GM08714 (cell line): ENCODE data around the gene KLHL30.

Experiments
- H3K4me3 ChIP-seq: fragments of 200-500 bp; sonication (Bioruptor generic); 2 replicates; pipeline ENCODE4 v1.5.1; 2014; ENCODE audit warnings: mild to moderate bottlenecking, low read length, inconsistent platforms
- ZNF274 ChIP-seq: IDR thresholded peaks from 2 replicates; pipeline ENCODE4 v1.6.1; 2012; ENCODE audit warnings: mild to moderate bottlenecking, low read depth, low read length

Gene KLHL30

DNA sequence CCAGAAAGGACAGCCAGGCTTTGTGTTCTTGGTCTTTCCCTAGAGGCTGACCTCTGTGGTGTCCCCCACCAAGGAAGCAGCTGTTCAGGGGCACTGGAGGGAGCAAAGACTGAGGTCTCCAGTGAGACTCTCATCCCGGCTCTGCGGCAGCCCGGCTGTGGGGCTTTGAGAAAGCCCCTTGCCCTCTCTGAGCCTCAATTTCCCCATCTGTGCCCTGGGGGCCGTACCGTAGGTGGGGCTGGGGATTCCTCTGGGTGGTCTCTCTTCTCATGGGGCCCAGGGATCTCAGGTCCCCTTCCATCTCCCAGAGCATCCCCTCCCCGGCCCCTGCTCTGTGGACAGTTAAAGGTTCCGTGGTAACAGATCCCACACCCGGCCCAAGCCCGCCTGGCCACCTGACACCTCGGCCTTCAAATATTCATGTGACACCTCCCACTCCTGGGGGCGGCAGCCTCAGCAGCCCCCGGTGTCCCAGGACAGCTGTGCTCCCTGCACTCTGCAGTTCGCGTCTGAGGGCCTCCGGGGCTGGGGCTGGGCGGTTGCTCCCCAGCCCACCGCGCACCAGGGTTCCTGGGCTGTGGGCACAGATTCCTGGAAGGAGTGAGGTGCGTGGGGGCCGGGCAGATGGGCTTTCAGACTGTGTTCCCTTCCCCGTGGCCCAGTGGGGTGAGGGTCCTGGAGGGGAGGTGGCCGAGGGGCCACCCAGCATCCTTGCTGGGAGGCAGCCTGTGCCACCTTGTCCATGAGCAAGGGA, 15.1 kb upstream of the KLHL30 start:
- TF ChIP-seq ZNF274 = no peak
- no peak overlapping the region for H3K4me3 ChIP-seq

DNA sequence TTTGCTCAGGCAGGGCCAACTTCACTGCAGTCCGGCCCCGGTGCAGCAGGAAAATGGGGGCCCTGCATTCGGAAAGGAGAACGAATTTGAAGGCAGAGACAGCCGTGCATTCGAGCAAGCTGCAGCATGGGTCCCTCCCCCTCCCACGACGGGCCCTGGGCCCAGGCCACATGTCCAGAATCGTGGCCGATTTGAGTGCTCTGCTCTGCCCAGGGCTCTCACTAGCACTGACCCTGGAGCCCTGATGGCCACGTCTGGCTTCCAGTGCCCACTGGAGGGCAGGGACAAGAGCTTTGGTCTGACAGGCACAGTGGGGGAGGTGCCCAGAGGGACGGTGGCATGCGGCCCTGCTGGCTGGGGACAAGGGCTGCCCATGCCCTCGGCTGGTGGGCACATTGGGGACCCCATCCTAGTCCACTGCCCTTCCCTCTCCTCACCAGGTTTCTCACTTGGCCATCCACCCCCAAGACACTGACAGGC, 14.4 kb upstream of the KLHL30 start:
- H3K4me3 ChIP-seq = no peak overlapping the region
- TF ChIP-seq ZNF274 = no peak

DNA sequence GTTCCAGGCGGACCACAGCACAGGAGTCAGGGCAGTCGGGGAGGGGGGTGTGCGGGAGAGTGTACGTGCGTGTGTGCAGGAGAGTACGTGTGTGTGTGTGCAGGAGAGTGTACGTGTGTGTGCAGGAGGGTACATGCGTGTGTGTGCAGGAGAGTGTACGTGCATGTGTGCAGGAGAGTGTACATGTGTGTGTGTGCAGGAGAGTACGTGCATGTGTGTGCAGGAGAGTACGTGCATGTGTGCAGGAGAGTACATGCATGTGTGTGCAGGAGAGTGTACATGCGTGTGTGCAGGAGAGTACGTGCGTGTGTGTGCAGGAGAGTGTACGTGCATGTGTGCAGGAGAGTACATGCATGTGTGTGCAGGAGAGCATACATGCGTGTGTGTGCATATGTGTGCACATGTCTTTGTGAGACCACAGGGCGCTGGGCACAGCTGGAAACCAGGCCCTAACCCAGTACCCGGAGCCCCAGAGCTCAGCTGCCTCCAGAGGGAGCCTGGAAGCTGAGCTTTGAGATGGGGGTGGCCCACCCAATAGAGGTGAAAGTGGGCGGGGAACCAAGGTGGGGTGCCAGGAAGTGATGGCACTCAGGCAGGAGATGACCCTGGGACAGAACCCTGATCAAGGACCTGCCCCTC, 13.9 kb upstream of the KLHL30 start:
- no peak overlapping the region for H3K4me3 ChIP-seq
- TF ChIP-seq ZNF274 = no peak

DNA sequence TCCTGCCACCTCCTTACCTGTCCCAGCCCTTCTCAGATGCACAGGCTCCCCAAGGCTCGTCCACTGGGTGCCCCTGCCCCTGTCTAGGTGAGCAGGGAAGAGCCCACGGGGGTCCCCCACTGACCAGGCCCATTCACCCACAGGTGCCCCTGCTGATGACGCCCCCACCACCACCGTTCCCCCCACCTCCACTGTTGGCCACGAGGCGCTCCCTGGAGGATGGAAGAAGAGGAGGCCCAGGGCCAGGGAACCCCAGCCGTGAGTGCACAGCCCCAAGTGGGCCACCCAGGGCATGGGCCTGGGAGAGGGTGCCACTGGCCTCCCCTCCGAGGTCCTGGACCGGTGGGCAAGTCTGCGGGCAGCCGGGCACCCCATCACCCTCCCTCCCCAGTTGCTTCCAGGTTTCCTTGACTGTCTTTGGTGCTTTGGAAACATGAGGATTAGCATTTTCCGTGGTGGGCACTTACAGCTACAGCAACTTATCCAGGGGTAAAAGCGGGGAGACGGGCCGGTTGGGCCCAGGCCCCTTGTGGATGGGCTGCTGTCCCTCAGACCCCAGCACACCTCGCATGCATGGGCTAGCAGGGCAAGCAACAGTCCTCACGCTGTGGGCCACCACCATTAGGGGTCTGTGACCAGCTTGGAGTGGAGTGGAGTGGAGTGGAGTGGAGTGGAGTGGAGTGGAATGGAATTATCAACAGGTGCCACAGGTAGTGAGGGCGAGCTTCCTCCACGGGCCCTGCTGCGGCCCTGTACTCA, 13.2 kb upstream of the KLHL30 start:
- no peak overlapping the region for H3K4me3 ChIP-seq
- no peak for TF ChIP-seq ZNF274

DNA sequence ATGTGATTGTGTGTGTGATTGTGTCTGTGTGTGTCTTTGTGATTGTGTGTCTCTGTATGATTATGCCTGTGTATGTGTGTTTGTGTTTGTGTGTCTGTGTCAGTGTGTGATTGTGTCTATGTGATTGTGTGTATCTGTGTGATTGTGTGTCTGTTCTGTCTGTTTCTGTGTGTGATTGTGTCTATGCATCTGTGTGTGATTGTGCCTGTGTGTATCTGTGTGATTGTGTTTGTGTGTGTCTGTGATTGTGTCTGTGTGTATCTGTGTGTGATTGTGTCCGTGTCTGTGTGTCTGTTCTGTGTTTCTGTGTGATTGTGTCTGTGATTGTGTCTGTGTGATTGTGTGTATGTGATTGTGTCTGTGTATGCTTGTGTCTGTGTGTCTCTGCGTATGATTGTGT, 12.1 kb upstream of the KLHL30 start:
- H3K4me3 ChIP-seq = no peak overlapping the region
- no peak for TF ChIP-seq ZNF274

DNA sequence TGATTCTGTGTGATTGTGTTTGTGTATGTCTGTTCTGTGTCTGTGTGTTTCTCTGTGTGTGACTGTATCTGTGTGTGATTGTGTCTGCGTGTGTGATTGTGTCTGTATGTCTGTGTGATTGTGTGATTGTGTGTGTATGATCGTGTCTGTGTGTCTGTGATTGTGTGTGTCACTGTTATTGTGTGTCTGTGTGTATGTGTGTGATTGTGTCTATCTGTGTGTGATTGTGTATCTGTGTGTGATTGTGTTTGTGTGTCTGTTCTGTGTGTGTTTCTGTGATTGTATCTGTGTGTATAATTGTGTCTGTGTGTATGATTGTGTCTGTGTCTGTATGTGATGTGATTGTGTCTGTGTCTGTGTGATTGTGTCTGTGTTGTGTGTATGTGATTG, 11.7 kb upstream of the KLHL30 start:
- no peak for TF ChIP-seq ZNF274
- no peak overlapping the region for H3K4me3 ChIP-seq

DNA sequence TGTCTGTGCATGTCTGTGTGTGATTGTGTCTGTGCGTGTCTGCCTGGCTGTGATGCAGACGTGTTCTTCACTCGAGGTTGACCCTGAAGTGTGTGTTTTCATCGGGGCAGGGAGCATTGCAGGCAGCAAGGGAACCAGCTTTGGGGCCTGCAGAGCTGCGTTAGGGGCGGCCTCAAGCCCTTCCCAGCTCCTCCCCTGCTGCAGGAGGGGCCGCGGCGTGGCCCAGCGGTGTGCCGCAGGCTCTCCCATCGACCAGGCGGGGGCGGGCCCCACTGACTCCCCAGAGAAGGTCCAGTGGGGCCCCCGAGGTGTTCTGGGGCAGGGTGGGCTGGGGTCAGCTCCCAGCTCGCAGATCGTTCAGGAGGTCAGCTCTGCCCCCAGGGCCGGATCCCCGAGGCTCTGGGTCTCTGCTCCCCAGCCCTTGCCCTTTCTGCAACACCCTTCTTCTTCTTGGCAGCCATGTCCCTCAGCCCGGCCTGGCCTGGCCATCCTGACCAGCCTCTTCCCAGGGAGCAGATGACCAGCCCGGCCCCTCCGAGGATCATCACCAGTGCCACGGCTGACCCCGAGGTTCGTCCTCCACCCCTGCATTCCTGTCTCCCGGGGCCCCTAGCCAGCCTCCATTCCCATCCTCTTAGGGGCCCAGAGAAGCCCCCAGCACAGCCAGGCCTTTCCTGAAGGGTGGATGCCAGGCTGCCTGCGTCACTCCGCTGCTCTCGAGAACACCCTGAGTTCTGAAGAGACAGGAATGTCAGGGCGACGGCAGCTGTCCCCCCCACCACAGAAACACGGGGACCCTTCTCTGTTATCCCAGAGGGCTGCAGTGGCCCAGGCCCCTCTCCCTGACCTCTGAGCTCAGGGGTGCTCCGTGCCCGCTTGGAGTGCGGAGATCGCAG, 11.1 kb upstream of the KLHL30 start:
- no peak overlapping the region for H3K4me3 ChIP-seq
- no peak for TF ChIP-seq ZNF274

DNA sequence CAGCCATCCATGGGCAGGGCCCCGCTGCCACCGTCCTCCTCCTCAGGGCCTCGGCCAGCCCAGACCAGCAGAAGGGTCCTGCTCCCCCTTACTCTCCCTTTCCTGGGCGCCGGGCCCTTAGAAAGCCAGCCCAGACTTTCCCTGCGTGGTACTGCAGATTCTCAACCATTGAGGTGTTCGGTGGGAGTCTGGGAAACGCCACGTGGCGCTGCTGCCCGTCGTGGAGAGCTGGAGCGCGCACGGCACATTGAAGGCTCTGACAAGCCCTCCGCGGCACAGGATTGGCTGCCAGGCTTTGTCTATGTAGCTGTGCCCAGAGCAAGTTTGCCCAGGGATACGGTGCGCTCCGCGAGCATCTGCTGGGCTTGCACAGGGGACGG, 10.4 kb upstream of the KLHL30 start:
- no peak for TF ChIP-seq ZNF274
- no peak overlapping the region for H3K4me3 ChIP-seq

DNA sequence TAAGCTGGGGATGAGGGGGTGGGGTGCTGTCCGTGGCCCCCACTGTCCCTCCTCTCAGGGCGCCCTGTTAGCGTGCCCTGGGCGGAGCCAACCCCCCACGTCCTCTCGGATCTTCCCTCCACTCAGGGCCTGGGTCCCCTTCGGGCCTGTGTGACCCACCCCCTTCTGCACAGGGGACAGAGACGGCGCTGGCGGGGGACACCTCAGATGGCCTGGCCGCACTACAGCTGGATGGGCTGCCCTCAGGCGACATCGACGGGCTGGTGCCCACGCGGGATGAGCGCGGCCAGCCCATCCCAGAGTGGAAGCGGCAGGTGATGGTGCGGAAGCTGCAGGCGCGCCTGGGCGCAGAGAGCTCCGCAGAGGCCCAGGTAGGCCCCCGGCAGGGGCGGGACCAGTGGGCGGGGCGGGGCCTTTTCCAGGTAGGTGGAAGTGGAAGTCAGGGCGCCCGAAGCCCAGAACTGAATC, 9.9 kb upstream of the KLHL30 start:
- TF ChIP-seq ZNF274 = no peak
- H3K4me3 ChIP-seq = no peak overlapping the region

DNA sequence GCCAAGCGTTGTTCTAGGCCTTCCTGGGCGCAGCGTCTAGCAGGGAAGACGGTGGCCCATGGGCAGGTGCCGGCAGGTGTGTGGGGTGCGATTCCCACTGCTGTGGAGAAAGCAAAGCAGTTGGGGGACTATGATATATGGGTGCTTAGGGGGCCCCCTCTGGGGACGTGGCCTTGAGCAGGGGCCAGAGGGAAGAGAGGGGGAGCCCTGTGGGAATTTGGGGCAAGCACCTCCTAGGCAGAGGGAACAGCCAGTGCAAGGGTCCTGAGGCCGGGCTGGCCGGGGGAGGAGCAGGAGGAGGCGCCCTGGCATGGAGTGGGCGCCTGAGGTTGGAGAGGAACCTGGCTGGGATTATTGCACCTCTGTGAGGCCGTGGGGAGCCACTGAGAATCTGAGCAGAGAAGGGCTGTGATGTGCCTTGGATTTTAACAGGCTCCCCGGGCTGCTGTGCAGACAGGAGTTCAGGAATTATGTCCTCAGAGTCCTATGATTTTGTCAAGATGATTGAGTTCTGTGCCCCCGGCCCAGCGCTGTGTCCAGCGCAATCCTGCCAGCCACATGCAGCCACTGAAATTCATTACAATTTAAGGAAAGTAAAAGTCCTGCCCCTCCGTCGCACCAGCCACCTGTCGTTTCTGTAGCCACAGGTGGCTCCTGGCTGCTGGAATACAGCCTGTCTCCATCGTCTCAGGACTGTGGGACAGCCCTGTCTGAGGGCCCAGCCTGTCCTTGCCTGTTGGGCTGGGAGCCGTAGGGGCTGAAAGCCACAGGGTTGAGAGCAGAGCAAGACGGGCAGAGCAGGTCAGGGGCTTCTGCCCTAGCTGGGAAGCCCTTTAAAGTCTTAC, 9.1 kb upstream of the KLHL30 start:
- no peak overlapping the region for H3K4me3 ChIP-seq
- no peak for TF ChIP-seq ZNF274

DNA sequence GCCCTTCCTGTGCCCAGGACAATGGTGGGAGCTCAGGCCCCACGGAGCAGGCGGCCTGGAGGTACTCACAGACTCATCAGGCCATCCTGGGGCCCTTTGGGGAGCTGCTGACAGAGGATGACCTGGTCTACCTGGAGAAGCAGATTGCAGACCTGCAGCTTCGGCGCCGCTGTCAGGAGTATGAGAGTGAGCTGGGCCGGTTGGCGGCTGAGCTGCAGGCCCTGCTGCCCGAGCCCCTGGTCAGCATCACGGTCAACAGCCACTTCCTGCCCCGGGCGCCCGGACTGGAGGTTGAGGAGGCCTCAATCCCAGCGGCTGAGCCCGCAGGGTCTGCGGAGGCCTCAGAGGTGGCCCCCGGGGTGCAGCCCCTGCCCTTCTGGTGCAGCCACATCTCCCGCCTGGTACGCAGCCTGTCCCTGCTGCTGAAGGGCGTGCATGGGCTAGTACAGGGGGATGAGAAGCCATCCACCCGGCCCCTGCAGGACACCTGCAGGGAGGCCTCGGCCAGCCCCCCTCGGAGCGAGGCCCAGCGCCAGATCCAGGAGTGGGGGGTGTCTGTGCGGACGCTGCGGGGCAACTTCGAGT, 8.3 kb upstream of the KLHL30 start:
- TF ChIP-seq ZNF274 = no peak
- no peak overlapping the region for H3K4me3 ChIP-seq

DNA sequence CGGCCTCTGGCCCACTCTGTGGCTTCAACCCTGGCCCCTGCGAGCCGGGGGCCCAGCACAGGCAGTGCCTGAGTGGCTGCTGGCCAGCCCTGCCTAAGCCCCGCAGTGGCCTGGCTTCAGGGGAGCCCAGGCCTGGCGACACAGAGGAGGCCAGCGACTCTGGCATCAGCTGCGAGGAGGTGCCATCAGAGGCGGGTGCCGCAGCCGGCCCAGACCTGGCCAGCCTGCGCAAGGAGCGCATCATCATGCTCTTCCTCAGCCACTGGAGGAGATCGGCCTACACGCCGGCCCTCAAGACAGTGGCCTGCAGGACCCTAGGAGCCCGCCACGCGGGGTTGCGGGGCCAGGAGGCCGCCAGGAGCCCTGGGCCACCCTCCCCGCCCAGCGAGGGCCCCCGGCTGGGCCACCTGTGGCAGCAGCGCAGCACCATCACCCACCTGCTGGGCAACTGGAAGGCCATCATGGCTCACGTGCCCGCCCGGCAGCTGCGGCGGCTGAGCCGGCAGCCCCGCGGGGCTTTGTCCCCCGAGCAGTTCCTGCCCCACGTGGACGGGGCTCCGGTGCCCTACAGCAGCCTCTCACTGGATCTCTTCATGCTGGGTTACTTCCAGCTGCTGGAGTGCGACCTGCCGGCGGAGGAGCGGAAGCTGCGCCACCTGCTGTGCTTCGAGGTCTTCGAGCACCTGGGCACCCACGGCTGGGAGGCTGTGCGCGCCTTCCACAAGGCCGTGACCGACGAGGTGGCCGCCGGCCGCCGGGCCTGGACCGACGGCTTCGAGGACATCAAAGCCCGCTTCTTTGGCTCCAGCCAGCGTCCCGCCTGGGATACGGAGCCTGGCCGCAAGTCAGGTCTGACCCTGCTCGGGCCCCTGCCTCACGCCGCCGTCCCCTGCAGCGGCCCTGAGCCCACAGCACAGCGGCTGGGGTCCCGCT, 7.5 kb upstream of the KLHL30 start:
- TF ChIP-seq ZNF274 = no peak
- H3K4me3 ChIP-seq = no peak overlapping the region
